ENCODE measurements around the gene CES1. TPM values are rescaled to one million over a fixed set of nuclear protein-coding genes. Genes with fewer than 3 reads are reported as not detected.
A peak's percentile ranks its signal among the peaks of the same experiment; 100 is the strongest.
"Not testable (repeated sequence)": the region's sequence is repeated elsewhere in the genome, so short reads cannot be mapped to it uniquely, and the experiment has no call there.

The CES1 gene
- total RNA-seq, 6 experiments from 2014 or later, result 847 to 4,059 (median 1,770) TPM

GRCh38 chr16:55782793-55783091 is 50.2 kb downstream of the CES1 start:
- H3K27me3 ChIP-seq; ATAC-seq; intact Hi-C loops (cut with DNase I); H3K36me3 ChIP-seq; H3K9me3 ChIP-seq; H3K4me3 ChIP-seq; DNase-seq; H3K4me1 ChIP-seq; H3K27ac ChIP-seq: not testable (repeated sequence)
- WGBS (ENCODE audit: insufficient coverage, low coverage, low lambda C conversion rate, missing lambda C conversion rate), result no CpG with 5 or more reads among the region's 6 CpGs

- intact Hi-C loops (cut with DNase I); H3K4me3 ChIP-seq; H3K4me1 ChIP-seq; H3K27ac ChIP-seq; H3K36me3 ChIP-seq; H3K27me3 ChIP-seq; DNase-seq; H3K9me3 ChIP-seq: not testable (repeated sequence)
- WGBS (ENCODE audit: insufficient coverage, low coverage, low lambda C conversion rate, missing lambda C conversion rate), result 46% methylated on average over 5 of the region's 6 CpGs
- peak in 1 of 4 donors; percentile 19 for ATAC-seq
Measured at GRCh38 chr16:55782091-55782792, 50.7 kb downstream of the CES1 start.

- H3K36me3 ChIP-seq; H3K4me1 ChIP-seq; DNase-seq; H3K4me3 ChIP-seq; intact Hi-C loops (cut with DNase I); H3K9me3 ChIP-seq; ATAC-seq; H3K27me3 ChIP-seq; H3K27ac ChIP-seq: not testable (repeated sequence)
- 77% methylated on average over 7 of the region's 8 CpGs for WGBS (ENCODE audit: insufficient coverage, low coverage, low lambda C conversion rate, missing lambda C conversion rate)
Measured at GRCh38 chr16:55781456-55781855, 51.4 kb downstream of the CES1 start.

- 71% methylated on average over 1 of the region's 4 CpGs for WGBS (ENCODE audit: insufficient coverage, low coverage, low lambda C conversion rate, missing lambda C conversion rate)
- H3K9me3 ChIP-seq; intact Hi-C loops (cut with DNase I); DNase-seq; H3K27ac ChIP-seq; H3K4me3 ChIP-seq; H3K4me1 ChIP-seq; H3K36me3 ChIP-seq; H3K27me3 ChIP-seq; ATAC-seq: not testable (repeated sequence)
Measured at GRCh38 chr16:55780095-55780407, 52.8 kb downstream of the CES1 start.

GRCh38 chr16:55779402-55780094 is 53.3 kb downstream of the CES1 start:
- Histone ChIP-seq H3K9me3 (no peaks in the 10 kb centered on the region), H3K27me3 (no peaks in the 10 kb centered on the region), H3K36me3 (no peaks in the 10 kb centered on the region), H3K27ac (no peak overlapping the region), H3K4me3 (no peak overlapping the region), H3K4me1 (peaks cover 0 to 3% (median 0%) of the 10 kb centered on the region in 4 donors)
- TF ChIP-seq CTCF (IDR thresholded peaks at IDR 0.05) (no peak), POLR2A (IDR thresholded peaks at IDR 0.05) (no peak)
- DNase-seq (no peak), ATAC-seq (no peak)
- WGBS (ENCODE audit: insufficient coverage, low coverage, low lambda C conversion rate, missing lambda C conversion rate), result 60% methylated on average over 4 of the region's 7 CpGs
- intact Hi-C loops (cut with DNase I), result no loop called here

- no peaks in the 10 kb centered on the region for H3K36me3 ChIP-seq
- no peaks in the 10 kb centered on the region for H3K9me3 ChIP-seq
- TF ChIP-seq POLR2A (IDR thresholded peaks at IDR 0.05), result no peak
- TF ChIP-seq CTCF (IDR thresholded peaks at IDR 0.05), result no peak
- no CpG with 5 or more reads among the region's 2 CpGs for WGBS (ENCODE audit: insufficient coverage, low coverage, low lambda C conversion rate, missing lambda C conversion rate)
- H3K4me3 ChIP-seq, result no peak overlapping the region
- H3K27me3 ChIP-seq, result no peaks in the 10 kb centered on the region
- DNase-seq (no peak), ATAC-seq (no peak)
- no peak overlapping the region for H3K27ac ChIP-seq
- peaks cover 0 to 3% (median 0%) of the 10 kb centered on the region in 4 donors for H3K4me1 ChIP-seq
- intact Hi-C loops (cut with DNase I), result no loop called here
Measured at GRCh38 chr16:55778757-55779156, 54.1 kb downstream of the CES1 start.

Data from right lobe of liver (tissue), 6 donors.